BE2C (cell line): ENCODE results near the gene LRIG1.

Experiments used
- DNase-seq: peaks from one replicate; pipeline ENCODE4 v3.0.0-alpha.2; 2020
- H3K27me3 ChIP-seq: fragments of 250-450 bp; sonication (Bioruptor Pico); 2 replicates; pipeline ENCODE4 v1.5.1; 2020; ENCODE audit warnings: mild to moderate bottlenecking
- H3K36me3 ChIP-seq: fragments of 250-450 bp; sonication (Bioruptor Pico); 2 replicates; pipeline ENCODE4 v1.5.1; 2020; ENCODE audit warnings: mild to moderate bottlenecking
- H3K4me1 ChIP-seq: fragments of 250-450 bp; sonication (Bioruptor Pico); 2 replicates; pipeline ENCODE4 v1.5.1; 2020
- H3K4me3 ChIP-seq: 2 replicates; pipeline ENCODE4 v1.5.1; 2011; ENCODE audit warnings: low read depth, low read length
- H3K9me3 ChIP-seq: fragments of 250-450 bp; sonication (Bioruptor Pico); 2 replicates; pipeline ENCODE4 v1.5.1; 2020
- TF ChIP-seq, protein P1 (sequence below): IDR thresholded peaks from 2 replicates; pipeline ENCODE4 v1.5.1; 2012; ENCODE audit warnings: mild to moderate bottlenecking, low read depth, low read length

The LRIG1 gene

GRCh38 chr3:66442254-66443117 is 58.3 kb downstream of the LRIG1 start:
- Histone ChIP-seq H3K27me3 (no peaks in the 10 kb centered on the region), H3K4me1 (peaks cover 9% of the 10 kb centered on the region), H3K4me3 (no peak overlapping the region), H3K9me3 (no peaks in the 10 kb centered on the region), H3K36me3 (no peaks in the 10 kb centered on the region)
- DNase-seq: peak; percentile 61
- TF ChIP-seq, protein P1, sequence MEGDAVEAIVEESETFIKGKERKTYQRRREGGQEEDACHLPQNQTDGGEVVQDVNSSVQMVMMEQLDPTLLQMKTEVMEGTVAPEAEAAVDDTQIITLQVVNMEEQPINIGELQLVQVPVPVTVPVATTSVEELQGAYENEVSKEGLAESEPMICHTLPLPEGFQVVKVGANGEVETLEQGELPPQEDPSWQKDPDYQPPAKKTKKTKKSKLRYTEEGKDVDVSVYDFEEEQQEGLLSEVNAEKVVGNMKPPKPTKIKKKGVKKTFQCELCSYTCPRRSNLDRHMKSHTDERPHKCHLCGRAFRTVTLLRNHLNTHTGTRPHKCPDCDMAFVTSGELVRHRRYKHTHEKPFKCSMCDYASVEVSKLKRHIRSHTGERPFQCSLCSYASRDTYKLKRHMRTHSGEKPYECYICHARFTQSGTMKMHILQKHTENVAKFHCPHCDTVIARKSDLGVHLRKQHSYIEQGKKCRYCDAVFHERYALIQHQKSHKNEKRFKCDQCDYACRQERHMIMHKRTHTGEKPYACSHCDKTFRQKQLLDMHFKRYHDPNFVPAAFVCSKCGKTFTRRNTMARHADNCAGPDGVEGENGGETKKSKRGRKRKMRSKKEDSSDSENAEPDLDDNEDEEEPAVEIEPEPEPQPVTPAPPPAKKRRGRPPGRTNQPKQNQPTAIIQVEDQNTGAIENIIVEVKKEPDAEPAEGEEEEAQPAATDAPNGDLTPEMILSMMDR: no peak

DNA sequence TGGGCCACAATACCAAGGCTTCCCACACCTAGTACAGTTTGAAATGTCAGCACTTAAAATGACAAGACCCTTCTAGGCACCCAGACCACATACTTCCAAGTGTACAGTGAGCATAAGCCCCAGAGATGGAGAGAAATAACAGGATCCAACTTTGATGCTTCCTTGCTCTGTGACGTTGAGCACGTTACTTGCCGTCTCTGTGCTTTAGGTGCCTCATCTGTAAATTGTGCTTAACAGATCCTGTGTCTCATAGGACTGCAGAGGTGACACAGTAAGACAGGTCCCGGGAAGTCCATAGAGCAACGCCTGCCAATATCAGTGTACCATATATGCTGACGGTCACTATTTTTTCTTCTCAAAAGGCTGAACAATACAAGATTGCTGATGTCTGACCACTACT is 59.1 kb downstream of the LRIG1 start:
- no peak for DNase-seq
- Histone ChIP-seq H3K27me3 (no peaks in the 10 kb centered on the region), H3K9me3 (no peaks in the 10 kb centered on the region), H3K4me1 (peaks cover 9% of the 10 kb centered on the region), H3K36me3 (no peaks in the 10 kb centered on the region), H3K4me3 (no peak overlapping the region)
- TF ChIP-seq, protein P1: no peak

- Histone ChIP-seq H3K36me3 (no peaks in the 10 kb centered on the region), H3K4me1 (peaks cover 9% of the 10 kb centered on the region), H3K4me3 (no peak overlapping the region), H3K27me3 (no peaks in the 10 kb centered on the region), H3K9me3 (no peaks in the 10 kb centered on the region)
- TF ChIP-seq, protein P1: no peak
- DNase-seq: no peak
Observed at GRCh38 chr3:66441129-66441528, 59.7 kb downstream of the LRIG1 start.

DNA sequence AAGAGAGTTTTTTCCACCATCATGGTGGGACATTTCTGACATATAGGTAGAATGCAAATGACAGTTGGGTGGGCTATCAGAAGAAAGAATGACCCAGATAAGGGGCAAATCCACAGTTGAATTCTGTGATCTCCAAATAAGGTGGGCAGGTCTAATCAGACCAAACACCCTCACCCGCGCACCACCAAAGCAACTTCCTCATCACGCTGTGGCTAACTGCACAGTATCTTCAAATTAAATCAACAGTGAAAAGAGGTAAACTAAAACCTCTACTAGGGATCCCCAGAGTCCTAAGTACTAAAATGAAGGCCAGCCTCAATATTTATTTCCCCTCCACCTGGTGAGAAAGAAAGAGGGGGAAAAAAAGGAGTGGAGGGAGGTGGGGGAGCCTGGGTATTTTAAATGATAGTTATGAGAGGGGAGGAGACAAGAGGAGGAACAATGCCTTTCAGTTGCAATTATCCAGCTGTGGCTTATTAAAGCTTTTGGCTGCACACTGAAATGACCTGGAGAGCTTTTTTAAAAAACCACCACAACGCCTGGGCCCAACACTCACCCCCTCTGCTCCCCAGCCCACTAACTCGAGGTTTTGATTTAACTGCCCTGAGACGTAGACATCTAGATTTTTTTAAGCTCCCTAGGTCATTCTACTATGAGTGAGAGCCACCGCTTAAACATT is 61.0 kb downstream of the LRIG1 start:
- Histone ChIP-seq H3K36me3 (no peaks in the 10 kb centered on the region), H3K4me1 (peaks cover 9% of the 10 kb centered on the region), H3K9me3 (no peaks in the 10 kb centered on the region), H3K4me3 (no peak overlapping the region), H3K27me3 (no peaks in the 10 kb centered on the region)
- TF ChIP-seq, protein P1: no peak
- DNase-seq: no peak

DNA sequence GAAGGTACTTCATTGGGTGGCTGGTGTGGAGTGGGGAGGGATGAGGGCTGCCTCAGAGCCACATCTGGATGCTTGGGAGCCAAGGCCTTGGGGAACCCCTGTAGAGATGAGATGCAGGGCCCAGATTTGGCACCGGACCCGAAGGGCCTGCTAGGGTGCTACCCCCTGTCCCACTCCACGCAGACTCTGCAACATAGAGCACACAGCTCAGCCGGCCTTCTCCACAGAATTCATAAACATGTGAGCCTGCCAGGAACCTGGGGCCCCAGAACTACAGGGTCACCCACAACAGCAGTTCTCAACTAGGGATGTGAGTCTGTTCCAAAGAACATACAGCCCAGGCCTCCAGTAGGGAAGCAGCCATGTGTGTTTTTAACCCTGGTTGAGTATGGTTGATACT is 62.8 kb downstream of the LRIG1 start:
- no peaks in the 10 kb centered on the region for H3K9me3 ChIP-seq
- H3K36me3 ChIP-seq: no peaks in the 10 kb centered on the region
- H3K4me3 ChIP-seq: no peak overlapping the region
- peaks cover 9% of the 10 kb centered on the region for H3K4me1 ChIP-seq
- no peaks in the 10 kb centered on the region for H3K27me3 ChIP-seq
- TF ChIP-seq, protein P1: no peak
- no peak for DNase-seq
